IMR-90 (cell line): ENCODE measurements around the gene NEUROD6. TPM values are rescaled to one million over a fixed set of nuclear protein-coding genes. Genes with fewer than 3 reads are reported as not detected.

Experiments used
- ATAC-seq: fragments of 200-7000 bp; cut with Tn5 transposase; 2 replicates; pipeline ENCODE4 v1.9.1; 2020; ENCODE audit warnings: low read depth, mild to moderate bottlenecking, moderate library complexity
- BruUV-seq: library from RNA; stranded (reverse); fragments of 400-500 nt; replicated peaks from 2 replicates; lab custom pipeline; 2021; lab: Mats Ljungman, UMichigan
- CTCF ChIA-PET: fragments of 300-600 bp; formaldehyde crosslinking; extraction: SDS; loops from one replicate; lab custom pipeline; 2021; ENCODE audit warnings: antibody characterized with exemption; lab: Yijun Ruan, JAX
- POLR2A ChIA-PET: fragments of 300-600 bp; sonication (Branson Sonifier 250); formaldehyde crosslinking; loops from one replicate; lab custom pipeline; 2022; ENCODE audit warnings: antibody characterized with exemption; ENCODE audit not compliant: unreplicated experiment; lab: Charles Lee
- DNase-seq: peaks from one replicate; pipeline ENCODE4 v3.0.0; 2013
- H2AFZ ChIP-seq: replicated peaks from 2 replicates; pipeline ENCODE3; 2013; ENCODE audit warnings: low read length, mild to moderate bottlenecking; ENCODE audit not compliant: poor library complexity
- H2AK5ac ChIP-seq: 2 replicates; pipeline ENCODE4 v1.6.1; 2013; ENCODE audit warnings: low read depth, low read length, inconsistent platforms
- H2AK9ac ChIP-seq: replicated peaks from 2 replicates; pipeline ENCODE3; 2013; ENCODE audit warnings: mild to moderate bottlenecking, low read depth, low read length, moderate library complexity; ENCODE audit not compliant: poor library complexity
- H2BK120ac ChIP-seq: 2 replicates; pipeline ENCODE4 v1.6.1; 2013; ENCODE audit warnings: low read depth, low read length, inconsistent platforms
- H2BK15ac ChIP-seq: 3 replicates; pipeline ENCODE4 v1.6.1; 2013; ENCODE audit warnings: low read depth, low read length, inconsistent platforms
- H2BK20ac ChIP-seq: 2 replicates; pipeline ENCODE4 v1.6.1; 2013; ENCODE audit warnings: low read depth, mild to moderate bottlenecking, inconsistent platforms, low read length, moderate library complexity
- H2BK5ac ChIP-seq: 2 replicates; pipeline ENCODE4 v1.6.1; 2013; ENCODE audit warnings: mild to moderate bottlenecking, low read depth, low read length, inconsistent platforms; ENCODE audit not compliant: poor library complexity, severe bottlenecking
- H3K14ac ChIP-seq: replicated peaks from 2 replicates; pipeline ENCODE4 v1.6.1; 2013; ENCODE audit warnings: low read depth, low read length, inconsistent platforms
- H3K18ac ChIP-seq: 2 replicates; pipeline ENCODE4 v1.6.1; 2013; ENCODE audit warnings: low read depth, low read length, control low read depth
- H3K23ac ChIP-seq: 2 replicates; pipeline ENCODE4 v1.6.1; 2013; ENCODE audit warnings: low read depth, low read length, inconsistent platforms
- H3K27ac ChIP-seq: 2 replicates; pipeline ENCODE4 v1.5.1; 2013; ENCODE audit warnings: mild to moderate bottlenecking, control low read depth, low read length; ENCODE audit not compliant: insufficient read depth
- H3K27me3 ChIP-seq: 2 replicates; pipeline ENCODE4 v1.6.1; 2013; ENCODE audit warnings: low read length; ENCODE audit not compliant: control insufficient read depth, insufficient read depth
- H3K36me3 ChIP-seq: 2 replicates; pipeline ENCODE4 v1.6.1; 2013; ENCODE audit warnings: low read length, mixed read lengths; ENCODE audit not compliant: control insufficient read depth, insufficient read depth
- H3K4ac ChIP-seq: 2 replicates; pipeline ENCODE4 v1.6.1; 2013; ENCODE audit warnings: low read depth, low read length, inconsistent platforms
- H3K4me1 ChIP-seq: 2 replicates; pipeline ENCODE4 v1.6.1; 2013; ENCODE audit warnings: low read length, mixed read lengths; ENCODE audit not compliant: control insufficient read depth, insufficient read depth
- H3K4me2 ChIP-seq: 2 replicates; pipeline ENCODE4 v1.6.1; 2013; ENCODE audit warnings: low read depth, mild to moderate bottlenecking, control low read depth, low read length, moderate library complexity
- H3K4me3 ChIP-seq: 2 replicates; pipeline ENCODE4 v1.5.1; 2013; ENCODE audit warnings: low read depth, mild to moderate bottlenecking, control low read depth, low read length, moderate library complexity; ENCODE audit not compliant: insufficient read depth
- H3K56ac ChIP-seq: 2 replicates; pipeline ENCODE4 v1.6.1; 2013; ENCODE audit warnings: low read length, inconsistent platforms; ENCODE audit not compliant: insufficient read depth; ENCODE audit errors: extremely low read depth
- H3K79me1 ChIP-seq, 2 experiments: 2 replicates each; pipeline ENCODE4 v1.6.1; 2013; ENCODE audit warnings: low read length in 2 of 2, inconsistent platforms in 1 of 2, low read depth in 1 of 2
- H3K9ac ChIP-seq: 2 replicates; pipeline ENCODE4 v1.6.1; 2013; ENCODE audit warnings: low read depth, low read length, control low read depth
- H3K9me1 ChIP-seq: 2 replicates; pipeline ENCODE4 v1.6.1; 2013; ENCODE audit warnings: low read length, inconsistent platforms; ENCODE audit not compliant: insufficient read depth
- H3K9me3 ChIP-seq: 2 replicates; pipeline ENCODE4 v1.6.1; 2013; ENCODE audit warnings: low read length; ENCODE audit not compliant: control insufficient read depth, insufficient read depth
- H4K20me1 ChIP-seq: 2 replicates; pipeline ENCODE4 v1.6.1; 2013; ENCODE audit warnings: low read length, inconsistent platforms; ENCODE audit not compliant: insufficient read depth
- H4K5ac ChIP-seq: 2 replicates; pipeline ENCODE4 v1.6.1; 2013; ENCODE audit warnings: mild to moderate bottlenecking, low read depth, low read length, control low read depth
- H4K8ac ChIP-seq, 2 experiments: 2 replicates each; pipeline ENCODE4 v1.6.1; 2013; ENCODE audit warnings: low read depth in 2 of 2, low read length in 2 of 2, control low read depth in 1 of 2, inconsistent platforms in 1 of 2
- H4K91ac ChIP-seq: 2 replicates; pipeline ENCODE4 v1.6.1; 2013; ENCODE audit warnings: low read depth, low read length, inconsistent platforms; ENCODE audit not compliant: insufficient read depth
- BHLHE40 ChIP-seq: fragments of 150-350 bp; IDR thresholded peaks from 2 replicates; pipeline ENCODE4 v1.6.1; 2016; ENCODE audit warnings: mild to moderate bottlenecking, low read depth, low read length
- CEBPB ChIP-seq: IDR thresholded peaks from 2 replicates; pipeline ENCODE4 v1.6.1; 2012; ENCODE audit warnings: low read depth, low read length, improper control_type of control experiment
- CHD1 ChIP-seq: IDR thresholded peaks from 2 replicates; pipeline ENCODE4 v1.6.1; 2012; ENCODE audit warnings: low read depth, low read length, improper control_type of control experiment
- CTCF ChIP-seq: conservative IDR thresholded peaks from 2 replicates; pipeline ENCODE4 v1.5.1; 2012; ENCODE audit warnings: mild to moderate bottlenecking, low read depth, low read length, improper control_type of control experiment
- ELK1 ChIP-seq: fragments of 150-350 bp; IDR thresholded peaks from 2 replicates; pipeline ENCODE4 v1.6.1; 2016; ENCODE audit warnings: low read depth, mild to moderate bottlenecking, low read length, moderate library complexity, borderline replicate concordance
- FOS ChIP-seq: fragments of 150-350 bp; IDR thresholded peaks from 2 replicates; pipeline ENCODE4 v1.6.1; 2016; ENCODE audit warnings: low read depth, low read length
- MAFK ChIP-seq: IDR thresholded peaks from 2 replicates; pipeline ENCODE4 v1.6.1; 2012; ENCODE audit warnings: low read depth, low read length, improper control_type of control experiment
- MAZ ChIP-seq: IDR thresholded peaks from 2 replicates; pipeline ENCODE4 v1.6.1; 2012; ENCODE audit warnings: low read depth, mild to moderate bottlenecking, low read length, improper control_type of control experiment, moderate library complexity, borderline replicate concordance
- MXI1 ChIP-seq: IDR thresholded peaks from 2 replicates; pipeline ENCODE4 v1.6.1; 2012; ENCODE audit warnings: low read depth, mild to moderate bottlenecking, low read length, moderate library complexity, borderline replicate concordance
- NFE2L2 ChIP-seq: fragments of 150-350 bp; IDR thresholded peaks from 2 replicates; pipeline ENCODE4 v1.6.1; 2016; ENCODE audit warnings: low read depth, mild to moderate bottlenecking, low read length
- POLR2A ChIP-seq: IDR thresholded peaks from 2 replicates; pipeline ENCODE4 v1.6.1; 2012; ENCODE audit warnings: mild to moderate bottlenecking, low read depth, low read length
- RAD21 ChIP-seq: IDR thresholded peaks from 2 replicates; pipeline ENCODE4 v1.6.1; 2012; ENCODE audit warnings: low read length, improper control_type of control experiment
- RCOR1 ChIP-seq: IDR thresholded peaks from 2 replicates; pipeline ENCODE4 v1.6.1; 2012; ENCODE audit warnings: mild to moderate bottlenecking, low read length, improper control_type of control experiment; ENCODE audit not compliant: insufficient replicate concordance
- RFX5 ChIP-seq: IDR thresholded peaks from 2 replicates; pipeline ENCODE4 v1.8.0; 2012; ENCODE audit warnings: low read depth, mild to moderate bottlenecking, low read length, moderate library complexity
- SMC3 ChIP-seq: fragments of 150-350 bp; IDR thresholded peaks from 2 replicates; pipeline ENCODE4 v1.6.1; 2016; ENCODE audit warnings: low read depth, mild to moderate bottlenecking, antibody characterized with exemption, low read length, moderate library complexity
- USF2 ChIP-seq: fragments of 150-350 bp; IDR thresholded peaks from 2 replicates; pipeline ENCODE4 v1.6.1; 2017; ENCODE audit warnings: mild to moderate bottlenecking, antibody characterized with exemption, low read length, low read depth
- WGBS, 2 experiments: methylation state at CpG; one replicate each; pipeline versions ENCODE4 v1.1.5 to v1.1.7; 2013; ENCODE audit warnings: missing lambda C conversion rate in 2 of 2; ENCODE audit not compliant: insufficient read length in 1 of 2; ENCODE audit errors: extremely low coverage in 2 of 2; 5-methylcytosine and 5-hydroxymethylcytosine counted together
- dilution Hi-C: fragments of 300-500 bp; cut with HindIII; formaldehyde crosslinking; loops from one replicate; pipeline ENCODE4 v1.14.3; 2018; ENCODE audit warnings: low sequenced_read_pairs; ENCODE audit not compliant: unreplicated experiment
- in situ Hi-C: fragments of 300-500 bp; cut with MboI; formaldehyde crosslinking; loops from 3 replicates; pipeline ENCODE4 v1.14.3; 2019; ENCODE audit warnings: low sequenced_read_pairs, inconsistent platforms, mixed read lengths
- intact Hi-C: fragments of 100-400 bp; cut with micrococcal nuclease; formaldehyde crosslinking; loops from 2 replicates; pipeline ENCODE4 v1.10.0; 2022
- polyA plus RNA-seq, 3 experiments: library from polyadenylated mRNA; depleted of rRNA; stranded (reverse); fragments of >200 nt; gene quantifications; 2 replicates each; pipeline ENCODE4 v1.2.3, GENCODE V29; 2012; ENCODE audit warnings: low replicate concordance in 1 of 3
- total RNA-seq: library from RNA; depleted of rRNA; stranded (reverse); fragments of >200 nt; gene quantifications from 2 replicates; pipeline ENCODE4 v1.2.3, GENCODE V29; 2012

The NEUROD6 gene
- total and polyA plus RNA-seq, 2 of the 4 experiments (the other 2 are of a cell fraction) = not detected

- in situ Hi-C loops = no loop called here
- Histone ChIP-seq H3K9me3 (no peaks in the 10 kb centered on the region), H3K79me1 (no peaks in the 10 kb centered on the region), H4K8ac (no peak overlapping the region), H3K9ac (no peak overlapping the region), H2BK15ac (no peak overlapping the region), H3K4me3 (no peak overlapping the region), H2BK20ac (no peak overlapping the region), H2AK5ac (no peak overlapping the region), H3K14ac (no peak overlapping the region), H3K4me1 (no peaks in the 10 kb centered on the region), H2AK9ac (no peak overlapping the region), H3K23ac (no peak overlapping the region), H2BK5ac (no peak overlapping the region), H2AFZ (no peak overlapping the region), H3K36me3 (no peaks in the 10 kb centered on the region), H3K9me1 (no peaks in the 10 kb centered on the region), H3K4me2 (no peak overlapping the region), H3K4ac (no peak overlapping the region), H3K18ac (no peak overlapping the region), H4K20me1 (no peaks in the 10 kb centered on the region), H4K5ac (no peak overlapping the region), H3K56ac (no peak overlapping the region), H4K91ac (no peak overlapping the region), H2BK120ac (no peak overlapping the region), H3K27me3 (no peaks in the 10 kb centered on the region), H3K27ac (no peak overlapping the region)
- BruUV-seq = no TSS peak
- ChIA-PET POLR2A (no interaction called here), CTCF (interaction anchor here (0.9 kb wide), 1 partner anchor 72 kb away, joined by 3 read pairs; no protein-coding TSS in a partner anchor)
- intact Hi-C loops = no loop called here
- no peak for TF ChIP-seq CTCF
- TF ChIP-seq SMC3 = no peak
- TF ChIP-seq ELK1 = no peak
- no peak for TF ChIP-seq USF2
- TF ChIP-seq CHD1 = no peak
- no peak for TF ChIP-seq MXI1
- TF ChIP-seq MAZ = no peak
- TF ChIP-seq RFX5 = no peak
- TF ChIP-seq BHLHE40 = no peak
- no peak for TF ChIP-seq RAD21
- no peak for TF ChIP-seq MAFK
- no peak for TF ChIP-seq FOS
- TF ChIP-seq POLR2A = no peak
- TF ChIP-seq RCOR1 = no peak
- TF ChIP-seq NFE2L2 = no peak
- TF ChIP-seq CEBPB = no peak
- no CpG with 5 or more reads among the region's 2 CpGs for WGBS, 2 experiments
- dilution Hi-C loops = no loop called here
- ATAC-seq = no peak
- DNase-seq = no peak
Observed at GRCh38 chr7:31371621-31372020, 31.1 kb upstream of the NEUROD6 start.
